DMS114 treated with DMSO at 0.1 percent for 48 hours (cell line): Measurements from ENCODE around the gene ZACN.
"Not testable (repeated sequence)": the region's sequence is repeated elsewhere in the genome, so short reads cannot be mapped to it uniquely, and the experiment has no call there.

ENCODE experiments used
- DNase-seq: peaks from one replicate; lab custom pipeline; 2025; ENCODE audit not compliant: unreplicated experiment; lab: John Stamatoyannopoulos, UW

ZACN gene

DNA sequence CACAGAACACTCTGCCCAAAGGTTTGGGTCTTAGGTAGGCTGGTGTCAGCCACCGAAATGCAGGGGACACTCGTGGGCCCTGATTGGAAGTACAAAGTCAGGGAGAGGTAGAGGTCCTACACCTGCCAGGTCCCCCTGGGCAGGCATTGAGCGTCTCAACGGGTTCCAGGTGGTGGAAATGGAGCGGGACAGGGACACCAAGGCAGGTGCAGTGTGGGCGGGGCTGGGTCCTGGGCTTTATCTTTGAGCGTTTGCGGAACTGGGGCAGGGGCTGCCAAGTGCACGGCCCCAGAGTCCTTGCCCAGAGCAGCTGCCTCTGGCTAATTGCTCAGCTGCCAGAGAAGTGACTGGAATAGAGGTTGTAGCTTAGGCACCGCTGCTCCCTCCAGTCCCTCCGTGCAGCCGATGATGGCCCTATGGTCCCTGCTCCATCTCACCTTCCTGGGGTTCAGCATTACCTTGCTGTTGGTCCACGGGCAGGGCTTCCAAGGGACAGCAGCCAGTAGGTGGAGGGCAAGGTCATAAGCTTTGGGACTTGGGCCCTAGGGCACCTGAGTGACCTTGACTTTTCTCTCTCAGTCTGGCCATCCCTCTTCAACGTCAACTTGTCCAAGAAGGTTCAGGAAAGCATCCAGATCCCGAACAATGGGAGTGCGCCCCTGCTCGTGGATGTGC, at the start of gene ZACN:
Gene ZACN (plus strand): TSS at position 323 of the 675 bp plus-strand sequence. CDS start 83 bp downstream, at position 406.
- DNase-seq, result no peak

- no peak for DNase-seq
Measured at GRCh38 chr17:76032073-76032779, 46.8 kb upstream of the ZACN start.

- DNase-seq, result no peak
Measured at GRCh38 chr17:76032780-76033108, 46.2 kb upstream of the ZACN start.

DNA sequence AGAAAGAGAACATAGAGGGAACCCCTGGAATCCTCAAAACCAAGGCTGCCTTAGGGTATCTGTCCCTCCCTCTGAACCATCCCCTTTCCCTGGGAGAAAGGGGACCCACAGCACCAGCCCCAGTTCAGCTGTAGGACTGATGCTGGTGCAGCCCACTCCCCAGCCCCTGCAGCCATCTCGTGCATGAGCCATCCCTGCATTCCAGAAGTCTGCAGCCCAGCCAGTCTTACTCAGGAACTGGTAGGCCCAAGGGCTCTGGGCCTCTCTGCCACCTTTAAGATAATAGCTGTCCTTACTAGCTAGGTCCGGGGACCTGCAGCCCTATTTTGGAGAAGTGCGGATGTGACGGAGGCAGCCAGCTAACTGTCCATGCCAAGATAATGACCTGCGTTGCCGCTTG, 45.8 kb upstream of the ZACN start:
- no peak for DNase-seq

- no peak for DNase-seq
Measured at GRCh38 chr17:76034428-76035350, 44.3 kb upstream of the ZACN start.

GRCh38 chr17:76036497-76037261, 42.3 kb upstream of the ZACN start:
- DNase-seq, result no peak

GRCh38 chr17:76038050-76038449, 40.9 kb upstream of the ZACN start:
- no peak for DNase-seq

GRCh38 chr17:76039121-76039520, 39.9 kb upstream of the ZACN start:
- no peak for DNase-seq

DNA sequence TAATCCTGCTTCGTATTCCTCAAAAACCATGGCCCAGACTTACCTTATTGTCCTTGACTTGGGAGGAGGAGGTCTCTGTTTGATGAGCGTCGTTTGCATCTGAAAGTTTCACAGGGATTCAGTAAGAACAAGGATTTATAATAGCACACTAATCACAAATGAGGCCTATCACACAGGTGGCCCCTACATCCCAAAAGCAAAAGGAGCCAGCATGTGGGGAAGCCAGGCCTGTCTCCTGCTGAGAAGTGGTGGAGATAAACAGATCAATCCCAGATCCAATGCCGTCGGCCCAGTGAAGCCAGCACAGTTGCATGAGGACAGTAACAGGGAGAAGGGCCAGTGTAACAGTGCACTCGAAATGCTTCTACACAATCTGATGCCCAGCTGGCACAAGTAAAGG, 38.6 kb upstream of the ZACN start:
- DNase-seq, result no peak

DNA sequence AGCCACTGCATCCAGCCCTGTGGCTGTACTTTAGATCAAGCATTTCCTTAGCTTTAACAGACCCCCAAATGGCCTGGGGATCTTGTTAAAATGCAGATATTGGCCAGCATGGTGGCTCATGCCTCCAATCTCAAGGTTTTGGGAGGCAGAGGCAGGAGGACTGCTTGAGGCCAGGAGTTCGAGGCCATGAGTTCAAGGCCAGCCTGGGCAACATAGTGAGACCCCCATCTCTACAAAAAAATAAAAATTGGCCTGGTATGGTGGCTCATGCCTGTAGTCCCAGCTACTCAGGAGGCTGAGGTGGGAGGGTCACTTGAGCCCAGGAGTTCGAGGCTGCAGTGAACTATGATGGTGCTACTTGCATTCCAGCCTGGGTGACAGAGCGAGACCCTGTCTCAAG, 36.1 kb upstream of the ZACN start:
- DNase-seq, result not testable (repeated sequence)

- DNase-seq, result not testable (repeated sequence)
Measured at GRCh38 chr17:76044475-76045007, 34.4 kb upstream of the ZACN start.

DNA sequence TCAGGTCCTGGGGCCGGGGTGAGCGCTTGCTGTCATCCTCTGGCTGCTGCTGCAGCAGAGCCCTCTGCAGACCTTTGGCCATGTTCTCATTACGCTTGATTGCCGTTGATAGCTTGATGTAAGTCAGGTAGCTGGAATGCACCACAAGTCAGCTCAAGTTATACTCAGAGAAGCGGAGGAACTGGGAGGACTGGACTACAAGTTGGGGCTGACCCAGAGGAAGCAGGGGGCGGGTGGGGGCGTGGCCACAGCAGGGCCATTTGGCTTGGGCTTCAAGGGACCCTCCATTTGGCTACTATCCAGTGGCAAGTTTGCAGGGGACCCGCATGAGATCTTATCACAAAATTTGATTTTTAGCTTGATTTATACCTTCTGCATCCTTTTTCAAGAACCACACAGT, 32.9 kb upstream of the ZACN start:
- DNase-seq, result no peak

GRCh38 chr17:76048025-76048605, 30.9 kb upstream of the ZACN start:
- no peak for DNase-seq

- DNase-seq, result no peak
Measured at GRCh38 chr17:76048711-76049110, 30.3 kb upstream of the ZACN start.

DNA sequence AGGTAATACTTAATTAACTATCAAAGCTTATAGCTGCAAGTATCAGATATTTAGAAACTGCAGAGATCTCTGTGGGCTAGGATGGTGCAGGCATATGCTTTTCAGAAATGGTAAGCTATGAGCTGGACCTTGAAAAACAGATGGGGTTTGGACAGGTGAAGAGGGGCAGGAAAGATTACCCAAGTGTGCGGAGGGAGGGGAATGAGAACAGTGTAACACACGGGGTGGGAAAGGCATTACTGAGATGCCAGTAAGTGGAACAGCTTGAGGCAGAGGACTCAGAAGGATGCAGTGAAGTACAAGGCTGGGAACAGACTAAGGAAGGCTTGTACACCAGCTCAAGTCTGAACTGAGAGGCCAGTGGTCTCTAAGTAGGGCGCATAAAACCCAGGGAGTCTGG, 29.7 kb upstream of the ZACN start:
- DNase-seq, result no peak

- no peak for DNase-seq
Measured at GRCh38 chr17:76049836-76050537, 29.0 kb upstream of the ZACN start.

DNA sequence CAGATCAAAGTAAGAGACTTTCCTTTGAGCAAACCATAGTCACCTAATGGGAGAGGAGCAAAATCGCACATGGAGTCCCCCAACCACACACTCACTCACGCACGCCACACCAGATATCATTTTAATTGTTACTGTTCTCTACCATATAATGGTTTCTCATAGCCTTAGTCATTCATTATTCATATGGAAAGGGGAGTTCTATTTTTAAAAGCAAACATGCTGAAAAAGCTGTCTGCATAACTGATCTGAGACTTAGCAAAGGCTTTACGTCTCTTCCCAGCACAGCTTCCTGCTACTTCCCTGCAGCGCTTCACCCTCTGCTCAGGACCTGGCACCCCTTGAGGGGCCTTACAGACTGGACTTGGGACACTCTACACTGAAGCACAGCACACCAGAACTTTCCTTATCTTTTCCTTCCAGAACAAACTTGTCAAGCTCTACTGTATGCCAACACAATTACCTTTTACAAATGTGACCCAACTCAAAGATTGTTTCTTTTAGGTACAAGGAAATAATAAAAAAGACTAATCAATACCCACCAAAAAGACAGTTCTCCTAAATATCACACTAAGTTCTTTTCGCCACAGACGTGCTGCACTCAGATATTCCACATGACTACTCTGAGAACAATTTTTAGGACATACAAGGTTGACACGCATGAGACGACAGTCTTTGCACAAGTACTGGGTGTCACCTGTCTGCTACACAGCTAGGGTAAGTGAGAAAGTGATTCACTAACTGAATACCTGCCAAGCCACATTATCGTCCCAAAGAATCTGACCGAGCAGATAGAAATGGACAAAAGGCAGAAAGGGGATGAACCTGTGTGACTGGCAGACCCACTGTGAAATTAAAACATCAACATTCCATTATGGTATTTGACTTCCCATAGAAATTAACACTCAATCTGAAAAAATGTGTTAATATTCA, 28.2 kb upstream of the ZACN start:
- no peak for DNase-seq

DNA sequence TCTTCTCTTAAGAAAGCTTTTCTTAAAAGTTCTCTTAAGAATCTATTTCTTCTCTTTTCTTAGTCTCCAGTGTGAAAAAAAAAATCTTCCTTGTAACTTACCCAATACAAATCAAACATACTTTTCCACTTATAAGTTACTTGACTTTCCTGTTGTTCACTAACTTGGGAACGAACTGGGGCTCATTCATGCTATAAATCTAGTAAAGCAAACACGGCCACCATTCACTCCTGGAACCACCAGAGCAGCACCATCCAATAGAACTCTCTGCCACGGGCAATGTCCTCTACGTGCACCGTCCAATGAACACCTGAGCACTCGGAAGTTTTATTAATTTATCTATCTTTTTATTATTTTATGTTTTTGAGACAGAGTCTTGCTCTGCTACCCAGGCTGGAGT, 27.4 kb upstream of the ZACN start:
- no peak for DNase-seq
